RKO (cell line): ENCODE results near the gene LAMB3.

Experiments used
- DNase-seq: peaks from one replicate; pipeline ENCODE4 v3.0.0-alpha.2; 2016; ENCODE audit warnings: low spot score

LAMB3 gene

GRCh38 chr1:209661071-209661470 lies 8.8 kb upstream of the LAMB3 start:
- DNase-seq: no peak

- DNase-seq: no peak
Measured at GRCh38 chr1:209659909-209660308, 7.7 kb upstream of the LAMB3 start.

GRCh38 chr1:209657918-209658317 lies 5.7 kb upstream of the LAMB3 start:
- no peak for DNase-seq

- DNase-seq: peak; percentile 100
Measured at GRCh38 chr1:209657140-209657879, 5.1 kb upstream of the LAMB3 start.

- peak; percentile 95 for DNase-seq
Measured at GRCh38 chr1:209655411-209656231, 3.4 kb upstream of the LAMB3 start.

- DNase-seq: no peak
Measured at GRCh38 chr1:209653915-209654351, 1.7 kb upstream of the LAMB3 start.

- DNase-seq: peak; percentile 93
Measured at GRCh38 chr1:209652873-209653401, 712 bp upstream of the LAMB3 start.

GRCh38 chr1:209651138-209651587 lies 1.1 kb downstream of the LAMB3 start:
- DNase-seq: peak; percentile 95

GRCh38 chr1:209650454-209650853 lies 1.8 kb downstream of the LAMB3 start:
- no peak for DNase-seq

GRCh38 chr1:209648931-209649776 lies 3.1 kb downstream of the LAMB3 start:
- DNase-seq: peak; percentile 99

GRCh38 chr1:209648346-209648745 lies 3.9 kb downstream of the LAMB3 start:
- DNase-seq: no peak

GRCh38 chr1:209647156-209647555 lies 5.1 kb downstream of the LAMB3 start:
- DNase-seq: no peak

- peak; percentile 80 for DNase-seq
Measured at GRCh38 chr1:209646558-209646957, 5.7 kb downstream of the LAMB3 start.

- DNase-seq: no peak
Measured at GRCh38 chr1:209645574-209646452, 6.4 kb downstream of the LAMB3 start.

- DNase-seq: no peak
Measured at GRCh38 chr1:209643285-209644020, 8.8 kb downstream of the LAMB3 start.

GRCh38 chr1:209642816-209643215 lies 9.4 kb downstream of the LAMB3 start:
- DNase-seq: no peak

GRCh38 chr1:209641832-209642172 lies 10.4 kb downstream of the LAMB3 start:
- no peak for DNase-seq

- DNase-seq: no peak
Measured at GRCh38 chr1:209635850-209636249, 16.4 kb downstream of the LAMB3 start.

GRCh38 chr1:209634005-209634737 lies 18.1 kb downstream of the LAMB3 start:
- DNase-seq: no peak
